ENCODE measurements around the gene SPEN. TPM values are rescaled to one million over a fixed set of nuclear protein-coding genes. Genes with fewer than 3 reads are reported as not detected.

Gene SPEN
- total and polyA plus RNA-seq, 2 of the 13 experiments (the other 11 are each of a cell fraction or from before 2014, with no cell fraction given), result 4.8 to 14.0 TPM

DNA sequence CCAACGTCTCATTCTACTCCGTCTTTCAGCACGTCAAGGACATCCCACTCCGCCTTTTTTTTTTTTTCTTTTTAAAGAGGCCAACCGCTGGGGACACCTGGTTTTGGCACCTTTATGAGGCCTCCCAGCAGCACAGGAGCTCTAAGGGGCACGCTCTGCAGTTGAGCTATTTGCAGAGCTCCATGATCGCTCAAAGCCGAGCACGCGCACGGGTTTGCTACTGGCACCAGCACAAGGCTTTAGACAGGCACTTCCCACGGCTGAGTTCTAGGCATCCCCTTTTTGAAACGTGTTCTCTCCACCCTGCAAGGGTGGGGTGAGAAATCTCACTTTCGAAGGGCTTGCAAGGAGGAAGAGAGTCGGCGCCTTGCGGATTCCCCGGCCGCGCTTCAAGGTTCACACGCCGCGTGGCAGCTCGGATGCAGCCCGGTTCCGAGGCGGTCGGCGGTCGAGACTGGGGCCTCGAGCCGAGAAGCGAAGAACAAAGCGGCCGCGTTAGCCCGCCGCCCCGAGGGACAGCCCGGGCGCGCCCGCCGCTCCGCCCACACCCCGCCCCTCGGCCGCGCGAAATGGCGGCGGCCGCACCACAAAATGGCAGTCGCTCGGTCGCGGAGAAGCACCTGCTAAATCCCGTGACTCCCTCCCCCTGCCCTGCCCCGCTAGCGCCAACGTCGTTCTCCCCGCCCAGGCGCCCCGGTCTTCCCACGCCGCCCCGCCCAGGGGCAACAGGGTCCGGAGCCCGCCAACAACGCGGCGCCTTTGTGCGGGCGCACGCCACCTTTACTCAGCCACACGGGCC is 12.9 kb upstream of the SPEN start (continued):
- TF ChIP-seq ELK4 (CRISPR knock-in tag; IDR thresholded peaks at IDR 0.05; ENCODE audit: borderline replicate concordance) (0 out of 2 replicates have a peak, but pooled peaks have one; percentile 45), CBFB (CRISPR knock-in tag; IDR thresholded peaks at IDR 0.05) (no peak; the same call in 1 of the 2 replicates), ZSCAN31 (CRISPR knock-in tag; IDR thresholded peaks at IDR 0.05; ENCODE audit: low read depth) (peak; percentile 83), SRF (IDR thresholded peaks at IDR 0.05; ENCODE audit: low read depth, low read length) (no peak), HNRNPLL (IDR thresholded peaks at IDR 0.05; ENCODE audit: low read depth, low read length, poor library complexity, severe bottlenecking) (peak; percentile 67), GPBP1L1 (CRISPR knock-in tag; IDR thresholded peaks at IDR 0.05) (no peak), RBFOX2 (IDR thresholded peaks at IDR 0.05; ENCODE audit: low read depth, low read length) (peak; percentile 95), KLF13 (CRISPR knock-in tag; IDR thresholded peaks at IDR 0.05) (no peak), SIN3B (IDR thresholded peaks at IDR 0.05; ENCODE audit: low read length) (no peak), ZNF773 (CRISPR knock-in tag; IDR thresholded peaks at IDR 0.05; ENCODE audit: borderline replicate concordance) (peak; percentile 87; the same call in 1 of the 2 replicates), HDAC1 (CRISPR knock-in tag; IDR thresholded peaks at IDR 0.05) (peak; percentile 66), BRD4 (CRISPR knock-in tag; IDR thresholded peaks at IDR 0.05) (peak; percentile 88; the same call in 1 of the 2 replicates), DZIP1 (CRISPR knock-in tag; IDR thresholded peaks at IDR 0.05) (no peak), MIER2 (CRISPR knock-in tag; IDR thresholded peaks at IDR 0.05) (no peak)
- TF ChIP-seq, protein P1, sequence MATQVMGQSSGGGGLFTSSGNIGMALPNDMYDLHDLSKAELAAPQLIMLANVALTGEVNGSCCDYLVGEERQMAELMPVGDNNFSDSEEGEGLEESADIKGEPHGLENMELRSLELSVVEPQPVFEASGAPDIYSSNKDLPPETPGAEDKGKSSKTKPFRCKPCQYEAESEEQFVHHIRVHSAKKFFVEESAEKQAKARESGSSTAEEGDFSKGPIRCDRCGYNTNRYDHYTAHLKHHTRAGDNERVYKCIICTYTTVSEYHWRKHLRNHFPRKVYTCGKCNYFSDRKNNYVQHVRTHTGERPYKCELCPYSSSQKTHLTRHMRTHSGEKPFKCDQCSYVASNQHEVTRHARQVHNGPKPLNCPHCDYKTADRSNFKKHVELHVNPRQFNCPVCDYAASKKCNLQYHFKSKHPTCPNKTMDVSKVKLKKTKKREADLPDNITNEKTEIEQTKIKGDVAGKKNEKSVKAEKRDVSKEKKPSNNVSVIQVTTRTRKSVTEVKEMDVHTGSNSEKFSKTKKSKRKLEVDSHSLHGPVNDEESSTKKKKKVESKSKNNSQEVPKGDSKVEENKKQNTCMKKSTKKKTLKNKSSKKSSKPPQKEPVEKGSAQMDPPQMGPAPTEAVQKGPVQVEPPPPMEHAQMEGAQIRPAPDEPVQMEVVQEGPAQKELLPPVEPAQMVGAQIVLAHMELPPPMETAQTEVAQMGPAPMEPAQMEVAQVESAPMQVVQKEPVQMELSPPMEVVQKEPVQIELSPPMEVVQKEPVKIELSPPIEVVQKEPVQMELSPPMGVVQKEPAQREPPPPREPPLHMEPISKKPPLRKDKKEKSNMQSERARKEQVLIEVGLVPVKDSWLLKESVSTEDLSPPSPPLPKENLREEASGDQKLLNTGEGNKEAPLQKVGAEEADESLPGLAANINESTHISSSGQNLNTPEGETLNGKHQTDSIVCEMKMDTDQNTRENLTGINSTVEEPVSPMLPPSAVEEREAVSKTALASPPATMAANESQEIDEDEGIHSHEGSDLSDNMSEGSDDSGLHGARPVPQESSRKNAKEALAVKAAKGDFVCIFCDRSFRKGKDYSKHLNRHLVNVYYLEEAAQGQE (IDR thresholded peaks at IDR 0.05; ENCODE audit: borderline replicate concordance in 1 of 2, low read depth in 1 of 2, low read length in 2 of 2), result no peak; a peak in 1 of 4 replicates
- TF ChIP-seq, protein P2, sequence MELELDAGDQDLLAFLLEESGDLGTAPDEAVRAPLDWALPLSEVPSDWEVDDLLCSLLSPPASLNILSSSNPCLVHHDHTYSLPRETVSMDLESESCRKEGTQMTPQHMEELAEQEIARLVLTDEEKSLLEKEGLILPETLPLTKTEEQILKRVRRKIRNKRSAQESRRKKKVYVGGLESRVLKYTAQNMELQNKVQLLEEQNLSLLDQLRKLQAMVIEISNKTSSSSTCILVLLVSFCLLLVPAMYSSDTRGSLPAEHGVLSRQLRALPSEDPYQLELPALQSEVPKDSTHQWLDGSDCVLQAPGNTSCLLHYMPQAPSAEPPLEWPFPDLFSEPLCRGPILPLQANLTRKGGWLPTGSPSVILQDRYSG (CRISPR knock-in tag; IDR thresholded peaks at IDR 0.05), result peak; percentile 74; the same call in 1 of the 2 replicates
- TF ChIP-seq, protein P3, sequence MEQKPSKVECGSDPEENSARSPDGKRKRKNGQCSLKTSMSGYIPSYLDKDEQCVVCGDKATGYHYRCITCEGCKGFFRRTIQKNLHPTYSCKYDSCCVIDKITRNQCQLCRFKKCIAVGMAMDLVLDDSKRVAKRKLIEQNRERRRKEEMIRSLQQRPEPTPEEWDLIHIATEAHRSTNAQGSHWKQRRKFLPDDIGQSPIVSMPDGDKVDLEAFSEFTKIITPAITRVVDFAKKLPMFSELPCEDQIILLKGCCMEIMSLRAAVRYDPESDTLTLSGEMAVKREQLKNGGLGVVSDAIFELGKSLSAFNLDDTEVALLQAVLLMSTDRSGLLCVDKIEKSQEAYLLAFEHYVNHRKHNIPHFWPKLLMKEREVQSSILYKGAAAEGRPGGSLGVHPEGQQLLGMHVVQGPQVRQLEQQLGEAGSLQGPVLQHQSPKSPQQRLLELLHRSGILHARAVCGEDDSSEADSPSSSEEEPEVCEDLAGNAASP (CRISPR knock-in tag; IDR thresholded peaks at IDR 0.05; ENCODE audit: borderline replicate concordance), result peak; percentile 57; the same call in 1 of the 2 replicates
